GM12801 (cell line): ENCODE measurements around the gene USH1C.

Experiments
- TF ChIP-seq, protein P1 (sequence below): IDR thresholded peaks from one replicate; pipeline ENCODE4 v1.5.1; 2011; ENCODE audit warnings: control low read depth; ENCODE audit not compliant: insufficient read length; ENCODE audit errors: extremely low read depth

The USH1C gene

DNA sequence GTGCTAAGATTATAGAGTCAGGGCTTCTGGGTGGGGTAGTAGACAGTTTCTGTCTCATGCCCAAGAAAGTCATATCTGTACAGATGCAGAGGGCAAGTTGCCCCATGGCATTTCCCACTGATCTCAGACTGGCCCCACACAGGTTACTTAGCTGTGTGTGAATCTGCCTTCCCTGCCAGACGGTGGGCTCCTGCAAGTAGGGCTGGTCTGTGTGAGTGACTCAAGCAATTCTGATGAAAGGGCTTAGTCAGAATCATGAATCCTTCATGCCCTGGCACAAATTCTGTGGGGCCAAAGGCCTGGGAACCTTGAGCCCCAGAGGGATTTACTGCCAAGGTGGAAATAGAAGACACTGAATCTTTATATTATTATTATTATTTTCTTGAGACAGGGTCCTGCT, 30.4 kb downstream of the USH1C start:
- TF ChIP-seq, protein P1, sequence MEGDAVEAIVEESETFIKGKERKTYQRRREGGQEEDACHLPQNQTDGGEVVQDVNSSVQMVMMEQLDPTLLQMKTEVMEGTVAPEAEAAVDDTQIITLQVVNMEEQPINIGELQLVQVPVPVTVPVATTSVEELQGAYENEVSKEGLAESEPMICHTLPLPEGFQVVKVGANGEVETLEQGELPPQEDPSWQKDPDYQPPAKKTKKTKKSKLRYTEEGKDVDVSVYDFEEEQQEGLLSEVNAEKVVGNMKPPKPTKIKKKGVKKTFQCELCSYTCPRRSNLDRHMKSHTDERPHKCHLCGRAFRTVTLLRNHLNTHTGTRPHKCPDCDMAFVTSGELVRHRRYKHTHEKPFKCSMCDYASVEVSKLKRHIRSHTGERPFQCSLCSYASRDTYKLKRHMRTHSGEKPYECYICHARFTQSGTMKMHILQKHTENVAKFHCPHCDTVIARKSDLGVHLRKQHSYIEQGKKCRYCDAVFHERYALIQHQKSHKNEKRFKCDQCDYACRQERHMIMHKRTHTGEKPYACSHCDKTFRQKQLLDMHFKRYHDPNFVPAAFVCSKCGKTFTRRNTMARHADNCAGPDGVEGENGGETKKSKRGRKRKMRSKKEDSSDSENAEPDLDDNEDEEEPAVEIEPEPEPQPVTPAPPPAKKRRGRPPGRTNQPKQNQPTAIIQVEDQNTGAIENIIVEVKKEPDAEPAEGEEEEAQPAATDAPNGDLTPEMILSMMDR: no peak

DNA sequence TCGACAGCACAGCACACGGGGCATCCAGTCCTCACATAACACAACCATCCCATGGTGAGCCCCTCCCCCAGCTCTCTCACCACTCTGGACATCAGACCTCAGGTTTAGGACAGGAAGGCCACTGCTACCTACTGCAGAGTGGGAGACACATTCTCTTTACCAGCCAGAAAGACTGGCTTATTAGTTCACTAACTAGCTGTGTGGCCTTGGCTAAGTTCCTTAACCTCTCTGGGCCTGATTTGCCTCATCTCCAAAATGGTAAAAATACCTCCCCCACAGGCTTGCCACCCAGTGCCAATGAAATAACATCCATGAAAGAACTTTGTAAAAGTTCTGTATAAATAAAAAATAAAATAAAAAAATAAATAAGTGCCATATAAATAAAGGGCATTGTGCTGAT, 32.1 kb downstream of the USH1C start:
- TF ChIP-seq, protein P1: no peak

DNA sequence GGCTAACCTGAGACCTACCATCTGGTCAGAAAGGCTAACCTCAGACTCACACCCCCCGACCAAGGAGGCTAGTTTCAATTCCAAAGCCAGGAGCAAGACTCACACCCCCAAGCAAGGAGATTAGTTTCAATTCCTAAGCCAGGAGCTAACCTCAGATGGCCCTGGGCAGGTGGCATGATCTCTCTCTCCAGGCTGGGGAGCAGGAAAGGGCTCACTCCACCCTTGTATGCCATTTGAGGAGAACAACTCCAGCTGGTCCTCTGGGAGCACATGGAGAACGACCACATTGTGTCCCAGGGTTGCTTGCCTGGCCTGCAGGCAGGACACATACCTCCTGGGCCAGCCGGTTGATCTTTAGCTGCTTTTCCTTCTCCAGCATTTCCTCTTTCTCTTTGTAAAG, 32.6 kb downstream of the USH1C start:
- TF ChIP-seq, protein P1: no peak

DNA sequence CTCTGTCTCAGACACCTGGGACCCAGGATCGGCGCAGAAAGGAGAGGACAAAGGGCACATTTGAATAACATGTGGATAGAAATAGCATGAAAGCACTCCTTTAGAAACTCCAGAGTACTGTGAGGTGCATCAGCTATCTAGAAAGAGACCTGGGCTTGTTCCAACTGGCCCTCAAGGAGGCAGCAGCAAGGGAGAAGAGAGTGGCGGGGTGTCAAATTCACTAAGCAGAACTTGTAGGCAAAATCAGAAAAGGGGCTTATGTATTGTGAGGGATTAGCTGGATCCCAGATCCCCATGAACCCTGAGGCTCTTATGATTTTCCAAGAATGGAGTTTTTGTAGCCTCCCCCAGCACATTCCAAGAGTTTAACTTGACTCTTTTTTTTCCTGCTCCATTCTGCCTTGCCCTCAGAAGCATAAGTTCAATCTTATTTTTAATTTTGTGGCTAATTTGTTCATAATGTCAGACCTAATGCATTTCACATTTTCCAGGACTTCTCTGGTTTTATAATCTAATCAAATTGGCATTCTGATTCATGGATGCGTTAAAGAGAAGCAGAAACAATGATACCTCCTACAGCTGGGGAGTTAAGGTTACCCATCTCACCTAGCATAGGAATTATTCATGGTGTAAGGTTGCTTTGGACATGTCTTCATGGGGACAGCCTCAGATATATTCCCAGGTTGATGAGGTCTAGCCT, 33.6 kb downstream of the USH1C start:
- TF ChIP-seq, protein P1: no peak

DNA sequence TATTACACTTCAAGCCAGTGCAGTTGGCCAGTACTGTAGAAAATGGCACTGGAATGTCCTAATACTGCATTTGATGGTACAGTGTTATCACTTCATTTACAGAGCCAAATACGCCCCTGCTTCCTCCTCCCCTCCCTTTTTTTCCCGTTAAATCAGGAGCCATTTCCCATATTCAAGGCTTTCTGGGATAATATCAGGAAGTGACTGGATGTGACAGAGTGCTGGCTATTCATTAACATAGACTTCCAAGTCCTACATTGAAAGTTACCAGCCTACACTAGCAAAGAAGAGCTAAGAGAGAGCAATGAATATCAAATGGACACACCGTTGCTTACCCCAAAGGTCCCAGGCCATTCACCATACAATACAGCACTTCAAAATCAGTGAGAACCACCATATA, 35.4 kb downstream of the USH1C start:
- TF ChIP-seq, protein P1: no peak

DNA sequence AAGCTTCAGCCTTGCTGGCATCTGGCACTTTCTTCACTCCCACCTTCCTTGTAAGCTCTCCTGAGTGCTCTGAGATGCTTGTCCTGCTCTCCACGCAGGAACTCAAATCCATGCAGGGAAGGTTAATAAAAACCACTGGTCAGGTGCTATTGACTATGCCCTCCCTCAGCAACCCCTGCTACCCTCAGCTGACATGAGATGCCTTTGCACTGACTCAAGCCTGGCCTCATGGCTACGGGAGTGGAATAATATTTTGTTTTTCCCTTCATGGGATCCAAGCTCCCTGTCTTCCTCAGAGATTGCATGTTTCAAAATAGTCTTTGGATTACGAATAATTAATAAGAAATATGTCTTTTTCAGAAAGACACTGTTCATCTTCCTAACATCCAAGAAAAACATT, 35.9 kb downstream of the USH1C start:
- TF ChIP-seq, protein P1: no peak

DNA sequence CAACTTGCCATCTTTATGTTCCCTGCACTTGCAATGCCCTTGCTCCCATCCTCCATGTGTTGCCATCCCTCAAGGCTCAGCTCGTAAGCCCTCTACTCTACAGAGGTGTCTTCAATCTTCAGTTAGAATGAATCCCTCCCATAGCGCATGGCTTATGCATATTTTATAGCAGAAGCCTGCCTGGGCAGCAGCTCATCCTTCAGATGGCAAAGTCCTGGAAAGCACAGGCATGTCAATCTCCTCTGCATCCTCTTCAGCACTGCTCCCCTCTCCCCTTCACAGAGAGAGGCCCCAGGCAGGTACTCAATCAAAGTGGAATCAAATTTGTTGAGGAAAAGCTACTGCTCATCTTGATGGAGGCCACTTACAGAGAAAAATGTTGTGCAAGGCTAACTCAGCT, 36.4 kb downstream of the USH1C start:
- TF ChIP-seq, protein P1: no peak
